Measurements from ENCODE around the gene MUC21.

Gene MUC21

DNA sequence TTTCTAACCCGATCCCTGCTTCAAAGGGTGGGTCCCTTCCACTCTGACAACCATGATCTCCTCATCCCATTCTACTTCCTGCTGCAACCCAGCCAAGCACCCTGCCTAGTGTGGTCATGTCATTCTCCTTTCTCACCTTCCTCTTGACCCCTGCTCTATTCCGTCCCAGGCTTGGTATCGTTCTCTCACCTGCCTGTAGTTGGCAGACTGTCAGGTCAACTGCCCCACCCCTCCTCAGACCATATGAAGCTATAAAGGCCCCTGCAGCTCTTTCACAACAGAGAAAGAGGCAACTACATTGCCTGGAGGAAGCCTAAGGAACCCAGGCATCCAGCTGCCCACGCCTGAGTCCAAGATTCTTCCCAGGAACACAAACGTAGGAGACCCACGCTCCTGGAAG is at the start of gene MUC21:
MUC21 (plus strand) TSS at position 280 of the 400 bp plus-strand sequence. CDS start 241 bp downstream, outside the sequence.
- Mint-ChIP-seq H3K27me3 (ENCODE audit: low read depth, poor library complexity) (peaks cover 5% of the 10 kb centered on the region), H3K4me3 (peak within 1 kb of the TSS; percentile 65), H3K9me3 (no peaks in the 10 kb centered on the region), H3K27ac (no peak within 1 kb of the TSS), H3K4me1 (peaks cover 37% of the 10 kb centered on the region), H3K36me3 (ENCODE audit: low read depth) (no peaks in the 10 kb centered on the region)
- DNase-seq: no peak
- TF ChIP-seq, protein P1, sequence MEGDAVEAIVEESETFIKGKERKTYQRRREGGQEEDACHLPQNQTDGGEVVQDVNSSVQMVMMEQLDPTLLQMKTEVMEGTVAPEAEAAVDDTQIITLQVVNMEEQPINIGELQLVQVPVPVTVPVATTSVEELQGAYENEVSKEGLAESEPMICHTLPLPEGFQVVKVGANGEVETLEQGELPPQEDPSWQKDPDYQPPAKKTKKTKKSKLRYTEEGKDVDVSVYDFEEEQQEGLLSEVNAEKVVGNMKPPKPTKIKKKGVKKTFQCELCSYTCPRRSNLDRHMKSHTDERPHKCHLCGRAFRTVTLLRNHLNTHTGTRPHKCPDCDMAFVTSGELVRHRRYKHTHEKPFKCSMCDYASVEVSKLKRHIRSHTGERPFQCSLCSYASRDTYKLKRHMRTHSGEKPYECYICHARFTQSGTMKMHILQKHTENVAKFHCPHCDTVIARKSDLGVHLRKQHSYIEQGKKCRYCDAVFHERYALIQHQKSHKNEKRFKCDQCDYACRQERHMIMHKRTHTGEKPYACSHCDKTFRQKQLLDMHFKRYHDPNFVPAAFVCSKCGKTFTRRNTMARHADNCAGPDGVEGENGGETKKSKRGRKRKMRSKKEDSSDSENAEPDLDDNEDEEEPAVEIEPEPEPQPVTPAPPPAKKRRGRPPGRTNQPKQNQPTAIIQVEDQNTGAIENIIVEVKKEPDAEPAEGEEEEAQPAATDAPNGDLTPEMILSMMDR (IDR thresholded peaks at IDR 0.05): no peak

- H3K36me3 Mint-ChIP-seq (ENCODE audit: low read depth): no peaks in the 10 kb centered on the region
- no peak for DNase-seq
- TF ChIP-seq, protein P1 (IDR thresholded peaks at IDR 0.05): no peak
- no peaks in the 10 kb centered on the region for H3K9me3 Mint-ChIP-seq
- H3K4me1 Mint-ChIP-seq: peaks cover 12% of the 10 kb centered on the region
- H3K27ac Mint-ChIP-seq: no peak overlapping the region
- H3K4me3 Mint-ChIP-seq: no peak overlapping the region
- peaks cover 12% of the 10 kb centered on the region for H3K27me3 Mint-ChIP-seq (ENCODE audit: low read depth, poor library complexity)
Observed at GRCh38 chr6:30935018-30935417, 48.5 kb upstream of the MUC21 start.

DNA sequence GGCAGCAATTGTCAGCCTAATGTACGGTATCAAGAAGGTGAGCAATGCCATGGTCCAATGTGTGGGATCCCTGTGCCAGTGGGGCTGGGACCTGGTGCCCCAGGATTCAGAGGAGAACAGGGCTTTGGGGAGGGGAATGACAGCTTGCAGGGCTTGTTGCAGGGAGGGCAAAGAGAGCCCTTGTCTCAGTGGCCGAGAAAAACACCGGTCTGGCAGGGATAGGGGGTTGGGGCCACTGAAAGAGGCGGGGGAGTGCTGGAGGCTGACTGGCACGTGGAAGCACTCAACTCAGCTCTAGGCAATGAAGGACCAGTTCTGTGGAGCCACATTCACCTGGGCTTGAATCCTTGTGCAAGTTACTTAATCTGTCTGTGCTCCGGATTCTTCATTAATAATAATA is 46.3 kb upstream of the MUC21 start:
- H3K27me3 Mint-ChIP-seq (ENCODE audit: low read depth, poor library complexity): peaks cover 15% of the 10 kb centered on the region
- H3K27ac Mint-ChIP-seq: no peak overlapping the region
- TF ChIP-seq, protein P1 (IDR thresholded peaks at IDR 0.05): no peak
- no peaks in the 10 kb centered on the region for H3K9me3 Mint-ChIP-seq
- no peak overlapping the region for H3K4me3 Mint-ChIP-seq
- peaks cover 12% of the 10 kb centered on the region for H3K4me1 Mint-ChIP-seq
- no peak for DNase-seq
- H3K36me3 Mint-ChIP-seq (ENCODE audit: low read depth): no peaks in the 10 kb centered on the region

DNA sequence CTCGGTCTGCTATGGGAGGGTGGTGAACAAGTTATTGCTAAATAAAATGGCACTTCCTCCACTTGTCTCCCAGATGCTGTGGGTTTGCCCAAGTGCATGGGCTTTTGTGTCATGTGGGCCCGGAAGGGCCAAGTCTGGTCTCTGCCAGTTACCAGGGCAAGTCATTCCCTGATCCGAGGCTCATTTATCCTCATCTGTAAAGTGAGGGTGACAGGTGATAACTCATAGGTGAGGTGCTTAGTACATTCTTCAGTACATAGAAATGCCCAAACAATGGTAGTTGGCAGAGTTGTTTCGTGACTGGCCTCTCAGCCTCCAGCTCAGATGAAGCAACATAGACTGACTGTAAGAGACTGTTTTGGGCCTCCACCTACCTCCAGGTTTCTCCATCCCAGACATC is 44.8 kb upstream of the MUC21 start:
- TF ChIP-seq, protein P1 (IDR thresholded peaks at IDR 0.05): no peak
- no peak overlapping the region for H3K4me3 Mint-ChIP-seq
- no peaks in the 10 kb centered on the region for H3K36me3 Mint-ChIP-seq (ENCODE audit: low read depth)
- H3K27ac Mint-ChIP-seq: no peak overlapping the region
- DNase-seq: no peak
- H3K9me3 Mint-ChIP-seq: no peaks in the 10 kb centered on the region
- H3K4me1 Mint-ChIP-seq: peaks cover 18% of the 10 kb centered on the region
- peaks cover 28% of the 10 kb centered on the region for H3K27me3 Mint-ChIP-seq (ENCODE audit: low read depth, poor library complexity)

GRCh38 chr6:30939473-30939872 is 44.0 kb upstream of the MUC21 start:
- Mint-ChIP-seq H3K27me3 (ENCODE audit: low read depth, poor library complexity) (peaks cover 31% of the 10 kb centered on the region), H3K36me3 (ENCODE audit: low read depth) (no peaks in the 10 kb centered on the region), H3K27ac (no peak overlapping the region), H3K4me3 (no peak overlapping the region), H3K9me3 (no peaks in the 10 kb centered on the region), H3K4me1 (peaks cover 18% of the 10 kb centered on the region)
- TF ChIP-seq, protein P1 (IDR thresholded peaks at IDR 0.05): no peak
- DNase-seq: no peak

GRCh38 chr6:30940361-30940986 is 43.0 kb upstream of the MUC21 start, which contains the start of gene MUCL3:
TSS of gene MUCL3 (plus strand) at chr6:30940973. CDS start at chr6:30941000, 27 bp downstream.
- no peak for DNase-seq
- Mint-ChIP-seq H3K27me3 (ENCODE audit: low read depth, poor library complexity) (peaks cover 34% of the 10 kb centered on the region), H3K9me3 (no peaks in the 10 kb centered on the region), H3K27ac (no peak within 1 kb of the TSS), H3K36me3 (ENCODE audit: low read depth) (no peaks in the 10 kb centered on the region), H3K4me1 (peaks cover 18% of the 10 kb centered on the region), H3K4me3 (no peak within 1 kb of the TSS)
- TF ChIP-seq, protein P1 (IDR thresholded peaks at IDR 0.05): no peak

All from nephron progenitor cell (in vitro differentiated cells).